ENCODE data around the gene GLRA3.

Gene GLRA3

DNA sequence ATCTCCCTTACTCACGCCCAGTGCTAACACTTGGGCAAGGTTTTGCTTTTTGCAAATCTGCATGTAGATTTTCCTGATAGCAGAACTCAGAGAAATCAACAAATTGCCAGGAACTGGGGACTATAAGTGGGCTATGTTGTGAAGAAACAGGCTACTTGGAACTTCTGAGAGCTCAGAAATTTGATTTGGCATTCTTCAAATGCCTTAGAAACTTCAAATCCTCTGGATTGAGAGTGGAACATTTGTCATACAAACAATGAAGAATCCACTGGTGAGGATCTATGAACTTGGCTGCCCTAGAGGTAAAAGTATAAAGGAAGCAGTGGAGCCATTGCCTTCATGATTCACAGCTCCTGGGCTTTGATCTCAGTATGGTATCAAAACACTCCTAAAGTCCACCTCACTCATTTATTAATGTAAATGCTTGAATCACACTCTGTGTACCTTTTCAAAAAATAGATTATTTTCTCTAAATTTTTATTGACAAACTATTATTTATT lies 126.0 kb downstream of the GLRA3 start:
- TF ChIP-seq TCF12 (IDR thresholded peaks at IDR 0.05; ENCODE audit: low read depth) (no peak), CEBPB (IDR thresholded peaks at IDR 0.05) (no peak)
- TF ChIP-seq, protein P1, sequence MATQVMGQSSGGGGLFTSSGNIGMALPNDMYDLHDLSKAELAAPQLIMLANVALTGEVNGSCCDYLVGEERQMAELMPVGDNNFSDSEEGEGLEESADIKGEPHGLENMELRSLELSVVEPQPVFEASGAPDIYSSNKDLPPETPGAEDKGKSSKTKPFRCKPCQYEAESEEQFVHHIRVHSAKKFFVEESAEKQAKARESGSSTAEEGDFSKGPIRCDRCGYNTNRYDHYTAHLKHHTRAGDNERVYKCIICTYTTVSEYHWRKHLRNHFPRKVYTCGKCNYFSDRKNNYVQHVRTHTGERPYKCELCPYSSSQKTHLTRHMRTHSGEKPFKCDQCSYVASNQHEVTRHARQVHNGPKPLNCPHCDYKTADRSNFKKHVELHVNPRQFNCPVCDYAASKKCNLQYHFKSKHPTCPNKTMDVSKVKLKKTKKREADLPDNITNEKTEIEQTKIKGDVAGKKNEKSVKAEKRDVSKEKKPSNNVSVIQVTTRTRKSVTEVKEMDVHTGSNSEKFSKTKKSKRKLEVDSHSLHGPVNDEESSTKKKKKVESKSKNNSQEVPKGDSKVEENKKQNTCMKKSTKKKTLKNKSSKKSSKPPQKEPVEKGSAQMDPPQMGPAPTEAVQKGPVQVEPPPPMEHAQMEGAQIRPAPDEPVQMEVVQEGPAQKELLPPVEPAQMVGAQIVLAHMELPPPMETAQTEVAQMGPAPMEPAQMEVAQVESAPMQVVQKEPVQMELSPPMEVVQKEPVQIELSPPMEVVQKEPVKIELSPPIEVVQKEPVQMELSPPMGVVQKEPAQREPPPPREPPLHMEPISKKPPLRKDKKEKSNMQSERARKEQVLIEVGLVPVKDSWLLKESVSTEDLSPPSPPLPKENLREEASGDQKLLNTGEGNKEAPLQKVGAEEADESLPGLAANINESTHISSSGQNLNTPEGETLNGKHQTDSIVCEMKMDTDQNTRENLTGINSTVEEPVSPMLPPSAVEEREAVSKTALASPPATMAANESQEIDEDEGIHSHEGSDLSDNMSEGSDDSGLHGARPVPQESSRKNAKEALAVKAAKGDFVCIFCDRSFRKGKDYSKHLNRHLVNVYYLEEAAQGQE (IDR thresholded peaks at IDR 0.05; ENCODE audit: low read depth): no peak

DNA sequence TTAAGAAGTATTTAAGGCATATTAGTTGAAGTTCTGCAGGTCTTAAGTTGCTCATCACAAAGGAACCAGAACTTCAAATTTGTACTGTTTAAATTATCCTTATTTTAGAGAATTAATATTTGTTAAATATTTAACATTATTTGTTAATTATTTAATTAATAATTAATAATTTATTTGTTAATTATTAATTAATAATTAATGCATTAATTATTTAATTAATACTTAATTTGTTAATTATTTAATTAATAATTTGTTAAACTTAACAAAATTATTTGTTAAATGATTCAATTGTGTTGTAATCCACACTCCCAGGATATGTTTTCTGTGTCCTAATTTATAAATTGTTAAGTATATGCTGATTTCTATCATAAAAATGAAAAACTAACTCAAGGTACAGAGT lies 129.4 kb downstream of the GLRA3 start:
- TF ChIP-seq ZBTB7A (IDR thresholded peaks at IDR 0.05; ENCODE audit: low read depth): no peak
- TF ChIP-seq, protein P1 (IDR thresholded peaks at IDR 0.05; ENCODE audit: low read depth): no peak
- TF ChIP-seq EGR1 (IDR thresholded peaks at IDR 0.05): no peak
- no peak for TF ChIP-seq CREB1 (IDR thresholded peaks at IDR 0.05; ENCODE audit: low read depth)
- TF ChIP-seq TAF1 (IDR thresholded peaks at IDR 0.05; ENCODE audit: low read depth): no peak

DNA sequence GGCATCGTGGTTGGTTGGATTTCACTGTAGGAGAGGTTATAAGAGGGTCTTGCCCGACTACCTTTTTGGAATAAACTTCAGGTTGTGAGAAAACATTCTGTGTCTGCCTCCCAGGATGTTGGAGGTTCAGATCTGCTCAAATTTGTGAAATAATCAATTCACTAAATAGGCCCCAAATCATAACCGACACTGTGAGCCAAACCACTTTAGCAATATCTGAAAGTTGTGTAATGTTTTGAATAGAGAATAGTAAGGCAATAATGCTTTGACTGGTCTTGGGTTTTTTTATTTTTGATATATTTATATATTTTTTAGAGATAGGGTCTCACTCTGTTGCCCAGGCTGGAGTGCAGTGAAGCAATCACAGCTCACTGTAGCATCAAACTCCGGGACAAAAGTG lies 131.2 kb downstream of the GLRA3 start:
- no peak for TF ChIP-seq EGR1 (IDR thresholded peaks at IDR 0.05)
- TF ChIP-seq, protein P1 (IDR thresholded peaks at IDR 0.05; ENCODE audit: low read depth): no peak
- no peak for TF ChIP-seq ZBTB7A (IDR thresholded peaks at IDR 0.05; ENCODE audit: low read depth)
- TF ChIP-seq EP300 (IDR thresholded peaks at IDR 0.05; ENCODE audit: borderline replicate concordance): no peak
- no peak for TF ChIP-seq FOXM1 (IDR thresholded peaks at IDR 0.05; ENCODE audit: borderline replicate concordance, low read depth)
- no peak for TF ChIP-seq YY1 (IDR thresholded peaks at IDR 0.05; ENCODE audit: low read depth)
- TF ChIP-seq RAD21 (IDR thresholded peaks at IDR 0.05; ENCODE audit: low read depth): no peak
- no peak for TF ChIP-seq TAF1 (IDR thresholded peaks at IDR 0.05; ENCODE audit: low read depth)
- TF ChIP-seq TEAD4 (IDR thresholded peaks at IDR 0.05): no peak
- no peak for TF ChIP-seq CREB1 (IDR thresholded peaks at IDR 0.05; ENCODE audit: low read depth)
- TF ChIP-seq, protein P2, sequence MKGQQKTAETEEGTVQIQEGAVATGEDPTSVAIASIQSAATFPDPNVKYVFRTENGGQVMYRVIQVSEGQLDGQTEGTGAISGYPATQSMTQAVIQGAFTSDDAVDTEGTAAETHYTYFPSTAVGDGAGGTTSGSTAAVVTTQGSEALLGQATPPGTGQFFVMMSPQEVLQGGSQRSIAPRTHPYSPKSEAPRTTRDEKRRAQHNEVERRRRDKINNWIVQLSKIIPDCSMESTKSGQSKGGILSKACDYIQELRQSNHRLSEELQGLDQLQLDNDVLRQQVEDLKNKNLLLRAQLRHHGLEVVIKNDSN (IDR thresholded peaks at IDR 0.05): no peak
- no peak for TF ChIP-seq CEBPB (IDR thresholded peaks at IDR 0.05)
- TF ChIP-seq NFIC (IDR thresholded peaks at IDR 0.05): no peak
- no peak for TF ChIP-seq TCF12 (IDR thresholded peaks at IDR 0.05; ENCODE audit: low read depth)
- TF ChIP-seq, protein P3, sequence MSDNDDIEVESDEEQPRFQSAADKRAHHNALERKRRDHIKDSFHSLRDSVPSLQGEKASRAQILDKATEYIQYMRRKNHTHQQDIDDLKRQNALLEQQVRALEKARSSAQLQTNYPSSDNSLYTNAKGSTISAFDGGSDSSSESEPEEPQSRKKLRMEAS (IDR thresholded peaks at IDR 0.05): no peak

DNA sequence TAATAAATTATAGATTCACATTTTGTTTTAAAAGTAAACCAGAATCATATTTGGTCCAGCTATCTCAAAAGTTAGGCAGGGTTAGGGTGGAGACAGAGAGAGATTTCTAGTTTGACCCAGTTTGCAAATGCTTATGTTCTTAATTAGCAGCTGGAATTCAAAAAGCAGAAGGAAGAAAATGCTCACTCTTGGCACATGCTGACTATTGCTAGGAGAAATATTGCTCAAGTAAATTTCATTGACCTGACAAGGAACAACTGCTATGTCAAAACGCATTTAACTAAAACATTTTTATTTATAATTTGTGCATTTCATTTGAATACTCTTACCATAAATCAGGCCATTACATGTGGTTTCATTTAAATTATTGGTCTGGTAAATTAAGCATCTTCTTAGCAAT lies 131.8 kb downstream of the GLRA3 start:
- TF ChIP-seq RAD21 (IDR thresholded peaks at IDR 0.05; ENCODE audit: low read depth) (no peak), TEAD4 (IDR thresholded peaks at IDR 0.05) (no peak), CREB1 (IDR thresholded peaks at IDR 0.05; ENCODE audit: low read depth) (no peak)
- TF ChIP-seq, protein P1 (IDR thresholded peaks at IDR 0.05; ENCODE audit: low read depth): no peak
- TF ChIP-seq, protein P3 (IDR thresholded peaks at IDR 0.05): no peak

All from Ishikawa (cell line).